WI38 (cell line): ENCODE measurements around the gene SLCO4A1.

Source experiments
- H3K4me3 ChIP-seq: 2 replicates; pipeline ENCODE4 v1.5.1; 2011; ENCODE audit warnings: low read depth, mild to moderate bottlenecking, control low read depth, low read length
- CTCF ChIP-seq: IDR thresholded peaks from 2 replicates; pipeline ENCODE4 v1.5.1; 2012; ENCODE audit warnings: low read depth, mild to moderate bottlenecking, control low read depth, low read length

The SLCO4A1 gene

DNA sequence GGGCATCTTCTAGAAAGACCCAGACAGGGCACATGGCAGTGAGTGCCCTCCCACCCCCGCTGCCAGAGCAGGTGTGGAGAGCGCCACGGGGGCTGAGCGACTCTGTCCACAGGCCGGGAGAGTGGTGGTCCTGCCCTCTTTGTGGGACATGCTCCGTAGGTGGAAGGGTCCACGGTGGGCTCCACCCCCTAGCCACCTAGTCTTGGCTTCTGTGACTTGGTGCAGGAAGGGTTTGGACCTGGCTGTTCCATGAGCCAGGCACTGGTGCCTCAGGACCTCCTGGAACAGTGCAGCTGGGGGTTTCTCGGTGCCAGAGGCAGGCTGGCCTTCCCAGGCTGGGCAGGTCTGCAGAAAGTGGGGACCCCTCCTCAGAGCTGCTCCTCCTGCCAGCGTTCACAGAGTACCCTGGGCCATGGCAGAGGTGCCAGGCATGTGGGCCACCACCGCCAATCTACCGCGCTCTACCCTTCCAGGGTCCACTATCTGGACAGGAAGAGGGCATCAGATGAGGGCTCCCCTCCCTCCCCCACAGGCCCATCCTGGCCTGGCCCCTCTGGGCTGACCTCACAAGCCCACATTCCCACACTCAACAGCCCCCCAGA, 23.0 kb downstream of the SLCO4A1 start:
- no peak overlapping the region for H3K4me3 ChIP-seq
- no peak for TF ChIP-seq CTCF

DNA sequence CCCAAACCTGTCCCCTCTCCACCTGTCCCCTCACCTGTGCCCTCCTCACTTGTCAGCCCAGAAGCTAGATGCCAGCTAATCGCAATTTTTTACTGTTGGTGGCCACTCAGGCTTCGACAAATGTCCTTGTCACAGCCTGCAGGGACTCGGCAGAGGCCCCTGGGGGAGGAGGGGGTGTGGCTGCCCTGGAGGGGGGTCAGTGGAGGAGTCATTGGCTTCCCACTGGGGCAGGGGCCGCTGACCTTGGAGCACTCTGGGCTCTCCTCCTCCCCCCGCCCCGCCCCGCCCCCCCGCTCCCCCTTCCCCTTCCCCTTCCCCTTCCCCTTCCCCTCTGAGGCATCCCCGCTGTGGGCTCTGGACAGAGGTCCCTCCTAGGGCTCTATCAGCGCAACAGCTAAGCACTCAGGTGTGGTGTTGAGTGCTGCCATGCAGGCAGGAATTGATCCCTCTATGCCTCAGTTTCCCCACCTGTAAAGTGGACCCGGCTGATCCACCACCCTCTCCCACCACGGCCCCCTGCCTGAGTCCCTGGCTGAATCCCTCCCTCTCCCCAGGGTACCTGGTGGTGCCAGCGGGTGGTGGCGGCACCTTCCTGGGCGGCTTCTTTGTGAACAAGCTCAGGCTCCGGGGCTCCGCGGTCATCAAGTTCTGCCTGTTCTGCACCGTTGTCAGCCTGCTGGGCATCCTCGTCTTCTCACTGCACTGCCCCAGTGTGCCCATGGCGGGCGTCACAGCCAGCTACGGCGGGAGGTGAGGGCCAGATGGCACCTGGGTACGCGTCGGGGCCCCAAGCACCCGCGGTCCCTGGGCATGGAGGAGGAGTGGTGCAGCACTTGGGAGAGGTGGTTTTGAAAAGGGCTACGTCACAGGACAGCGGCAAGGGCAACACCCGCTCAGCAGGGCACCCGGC, 23.8 kb downstream of the SLCO4A1 start:
- TF ChIP-seq CTCF, result no peak

GRCh38 chr20:62666736-62667529, 24.6 kb downstream of the SLCO4A1 start:
- TF ChIP-seq CTCF, result no peak
- H3K4me3 ChIP-seq, result no peak overlapping the region

More for the DNA sequence above, 23.8 kb downstream of the SLCO4A1 start:
- H3K4me3 ChIP-seq, result no peak overlapping the region

DNA sequence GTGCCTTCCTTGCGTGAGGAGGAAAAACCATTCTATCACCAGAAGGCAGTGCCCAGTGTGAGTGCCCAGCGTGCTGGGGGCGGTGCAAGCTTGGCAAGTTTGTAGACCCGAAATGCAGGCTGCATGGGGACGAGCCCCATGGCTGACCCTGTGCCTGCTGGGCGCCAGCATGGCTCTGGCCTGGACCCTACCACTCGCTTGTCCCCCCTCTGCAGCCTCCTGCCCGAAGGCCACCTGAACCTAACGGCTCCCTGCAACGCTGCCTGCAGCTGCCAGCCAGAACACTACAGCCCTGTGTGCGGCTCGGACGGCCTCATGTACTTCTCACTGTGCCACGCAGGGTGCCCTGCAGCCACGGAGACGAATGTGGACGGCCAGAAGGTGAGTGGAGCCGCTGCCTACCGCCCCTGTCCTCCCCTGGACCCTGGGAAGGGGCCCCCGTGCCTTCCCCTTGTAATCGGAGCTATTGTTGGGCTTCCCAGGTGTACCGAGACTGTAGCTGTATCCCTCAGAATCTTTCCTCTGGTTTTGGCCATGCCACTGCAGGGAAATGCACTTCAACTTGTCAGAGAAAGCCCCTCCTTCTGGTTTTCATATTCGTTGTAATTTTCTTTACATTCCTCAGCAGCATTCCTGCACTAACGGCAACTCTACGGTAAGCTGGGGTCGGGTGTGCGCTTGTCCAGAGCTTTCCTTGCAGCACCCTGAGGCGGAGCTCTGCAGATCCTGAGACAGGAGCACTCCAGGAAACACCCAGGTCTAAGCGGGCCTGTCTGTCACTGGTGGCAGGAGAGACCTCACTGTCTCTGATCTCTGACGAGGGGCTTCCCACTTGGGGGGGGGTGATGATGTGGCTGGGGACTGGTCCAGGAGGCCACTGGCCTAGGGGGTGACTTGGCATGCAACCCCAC, 25.5 kb downstream of the SLCO4A1 start:
- no peak overlapping the region for H3K4me3 ChIP-seq
- no peak for TF ChIP-seq CTCF

- H3K4me3 ChIP-seq, result no peak overlapping the region
- TF ChIP-seq CTCF, result peak; percentile 93
Observed at GRCh38 chr20:62668441-62669027, 26.2 kb downstream of the SLCO4A1 start.

DNA sequence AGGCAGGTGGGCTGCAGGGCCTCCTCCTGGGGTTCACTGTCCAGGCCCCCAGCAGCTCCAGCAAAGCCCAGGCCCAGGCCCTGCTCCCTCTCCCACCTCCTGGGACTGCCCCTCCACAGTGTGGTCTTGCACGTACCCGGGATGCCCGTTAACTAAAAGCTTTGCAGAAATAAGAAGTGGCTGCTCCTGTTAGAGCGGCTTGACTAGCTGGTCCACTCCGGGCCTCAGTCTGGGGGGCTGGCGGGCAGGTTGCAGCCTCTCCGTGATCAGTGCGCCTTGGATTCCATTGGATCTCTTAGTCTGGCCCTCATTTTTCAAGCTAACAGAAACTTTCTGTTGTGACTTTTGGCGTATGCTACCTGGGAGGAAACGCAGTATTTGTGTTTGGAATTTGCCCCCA, 26.9 kb downstream of the SLCO4A1 start:
- TF ChIP-seq CTCF, result no peak
- H3K4me3 ChIP-seq, result no peak overlapping the region
